Mesothelial cell of epicardium (in vitro differentiated cells): Measurements from ENCODE around the gene ANK2. TPM values are rescaled to one million over a fixed set of nuclear protein-coding genes. Genes with fewer than 3 reads are reported as not detected.
"Not testable (repeated sequence)": the region's sequence is repeated elsewhere in the genome, so short reads cannot be mapped to it uniquely, and the experiment has no call there.

Experiments
- DNase-seq, 2 experiments: peaks; one replicate each; pipeline ENCODE4 v3.0.0; 2021; ENCODE audit warnings: low spot score in 2 of 2; ENCODE audit not compliant: unreplicated experiment in 2 of 2
- H3K27ac Mint-ChIP-seq: 2 replicates; pipeline ENCODE4 v1.8.0; 2021; ENCODE audit warnings: mixed read lengths
- H3K27me3 Mint-ChIP-seq: 2 replicates; pipeline ENCODE4 v1.8.0; 2021; ENCODE audit warnings: low read depth, mixed read lengths
- H3K36me3 Mint-ChIP-seq: 2 replicates; pipeline ENCODE4 v1.8.0; 2021; ENCODE audit warnings: mixed read lengths
- H3K4me1 Mint-ChIP-seq: 2 replicates; pipeline ENCODE4 v1.8.0; 2021; ENCODE audit warnings: mixed read lengths
- H3K4me3 Mint-ChIP-seq: 2 replicates; pipeline ENCODE4 v1.8.0; 2021; ENCODE audit warnings: mild to moderate bottlenecking, moderate library complexity, mixed read lengths
- H3K9me3 Mint-ChIP-seq: 2 replicates; pipeline ENCODE4 v1.8.0; 2021; ENCODE audit warnings: mixed read lengths
- total RNA-seq: library from RNA; stranded (reverse); gene quantifications from 3 replicates; pipeline ENCODE4 v1.2.1, GENCODE V29; 2021
- TF ChIP-seq, protein P1 (sequence below): fragments of 200-600 bp; sonication (generic); IDR thresholded peaks from one replicate; pipeline ENCODE4 v1.5.0; 2021; ENCODE audit warnings: antibody characterized with exemption; ENCODE audit not compliant: unreplicated experiment

ANK2 gene
- total RNA-seq, 1 donor from 2014 or later = 9.2 TPM

DNA sequence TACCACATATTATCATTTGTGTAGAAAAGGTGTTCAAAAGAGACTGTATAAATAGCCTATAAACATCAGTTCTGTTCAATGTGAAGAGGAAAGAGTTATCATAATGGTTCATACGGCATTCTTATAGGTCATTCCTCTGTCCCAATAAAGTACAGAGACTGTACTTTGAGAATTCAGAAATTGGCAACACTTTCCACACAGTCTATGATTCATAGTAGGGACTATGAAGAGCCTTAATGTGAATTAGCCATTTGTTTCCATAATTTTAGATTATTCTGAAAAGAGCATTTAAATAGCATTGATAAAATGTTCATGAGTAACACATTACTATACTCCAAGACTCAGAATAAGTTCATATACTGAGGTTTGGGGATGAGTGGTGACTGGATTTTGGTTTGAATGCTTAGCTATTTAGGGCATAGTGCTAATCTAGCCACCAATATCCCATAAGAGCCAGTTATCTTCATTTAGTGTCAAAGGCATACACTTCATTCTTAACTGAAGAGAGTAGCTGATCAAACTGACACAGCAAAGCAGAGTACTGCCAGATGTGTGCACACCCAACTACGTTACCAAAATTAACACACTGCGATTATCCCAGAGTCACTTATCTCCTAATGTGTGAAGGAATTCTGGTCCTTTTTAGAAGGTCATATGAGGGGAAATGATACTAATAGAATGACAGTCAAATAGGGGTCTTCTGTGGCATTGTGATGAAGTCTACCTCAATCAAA is 10.2 kb downstream of the ANK2 start:
- H3K36me3 Mint-ChIP-seq = no peaks in the 10 kb centered on the region
- H3K27me3 Mint-ChIP-seq = no peaks in the 10 kb centered on the region
- DNase-seq = no peak
- TF ChIP-seq, protein P1, sequence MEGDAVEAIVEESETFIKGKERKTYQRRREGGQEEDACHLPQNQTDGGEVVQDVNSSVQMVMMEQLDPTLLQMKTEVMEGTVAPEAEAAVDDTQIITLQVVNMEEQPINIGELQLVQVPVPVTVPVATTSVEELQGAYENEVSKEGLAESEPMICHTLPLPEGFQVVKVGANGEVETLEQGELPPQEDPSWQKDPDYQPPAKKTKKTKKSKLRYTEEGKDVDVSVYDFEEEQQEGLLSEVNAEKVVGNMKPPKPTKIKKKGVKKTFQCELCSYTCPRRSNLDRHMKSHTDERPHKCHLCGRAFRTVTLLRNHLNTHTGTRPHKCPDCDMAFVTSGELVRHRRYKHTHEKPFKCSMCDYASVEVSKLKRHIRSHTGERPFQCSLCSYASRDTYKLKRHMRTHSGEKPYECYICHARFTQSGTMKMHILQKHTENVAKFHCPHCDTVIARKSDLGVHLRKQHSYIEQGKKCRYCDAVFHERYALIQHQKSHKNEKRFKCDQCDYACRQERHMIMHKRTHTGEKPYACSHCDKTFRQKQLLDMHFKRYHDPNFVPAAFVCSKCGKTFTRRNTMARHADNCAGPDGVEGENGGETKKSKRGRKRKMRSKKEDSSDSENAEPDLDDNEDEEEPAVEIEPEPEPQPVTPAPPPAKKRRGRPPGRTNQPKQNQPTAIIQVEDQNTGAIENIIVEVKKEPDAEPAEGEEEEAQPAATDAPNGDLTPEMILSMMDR = no peak
- no peak overlapping the region for H3K4me3 Mint-ChIP-seq
- no peaks in the 10 kb centered on the region for H3K9me3 Mint-ChIP-seq
- no peak overlapping the region for H3K27ac Mint-ChIP-seq
- peaks cover 9% of the 10 kb centered on the region for H3K4me1 Mint-ChIP-seq

DNA sequence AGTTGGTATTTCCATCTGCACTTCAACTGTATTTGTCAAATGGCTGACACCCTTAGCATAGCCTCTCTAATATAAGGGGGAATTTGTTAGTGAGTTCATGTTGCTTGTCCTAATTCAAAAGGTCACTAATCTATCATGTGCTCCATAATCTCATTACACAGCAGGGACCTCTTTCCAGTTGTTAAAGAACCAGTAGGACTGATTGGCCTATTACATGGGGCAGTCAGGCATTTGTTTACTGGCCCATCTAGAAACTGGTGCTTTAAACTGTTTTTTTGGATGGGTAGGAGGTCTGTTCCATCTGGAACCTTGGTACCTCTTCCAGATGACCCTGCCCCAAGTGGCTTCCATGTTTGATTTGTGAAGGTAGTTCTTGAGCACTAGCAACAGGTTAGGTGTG is 11.4 kb downstream of the ANK2 start:
- DNase-seq = no peak
- Mint-ChIP-seq H3K9me3 (no peaks in the 10 kb centered on the region), H3K36me3 (no peaks in the 10 kb centered on the region), H3K27me3 (peaks cover 3% of the 10 kb centered on the region), H3K4me3 (no peak overlapping the region), H3K4me1 (peaks cover 9% of the 10 kb centered on the region), H3K27ac (no peak overlapping the region)
- TF ChIP-seq, protein P1 = no peak

DNA sequence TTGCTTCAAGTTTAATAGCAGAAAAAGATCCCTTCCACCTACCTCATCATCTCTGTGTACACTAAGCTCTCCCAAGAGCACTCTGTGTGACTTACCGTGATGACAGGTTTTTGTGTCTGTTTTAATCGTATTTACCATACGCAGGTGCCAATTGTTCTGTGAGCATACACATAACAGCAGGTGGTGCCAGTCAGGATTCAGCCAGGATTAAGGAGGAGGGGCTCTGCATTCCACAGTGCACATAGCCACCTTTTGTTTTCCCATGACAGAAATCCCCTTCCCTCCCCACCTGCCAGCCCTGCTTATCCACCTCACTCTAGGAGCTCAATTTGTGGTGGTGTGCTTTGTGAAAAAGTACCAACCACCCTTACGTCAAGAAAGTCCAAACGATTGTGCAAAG is 14.8 kb downstream of the ANK2 start:
- peaks cover 9% of the 10 kb centered on the region for H3K4me1 Mint-ChIP-seq

DNA sequence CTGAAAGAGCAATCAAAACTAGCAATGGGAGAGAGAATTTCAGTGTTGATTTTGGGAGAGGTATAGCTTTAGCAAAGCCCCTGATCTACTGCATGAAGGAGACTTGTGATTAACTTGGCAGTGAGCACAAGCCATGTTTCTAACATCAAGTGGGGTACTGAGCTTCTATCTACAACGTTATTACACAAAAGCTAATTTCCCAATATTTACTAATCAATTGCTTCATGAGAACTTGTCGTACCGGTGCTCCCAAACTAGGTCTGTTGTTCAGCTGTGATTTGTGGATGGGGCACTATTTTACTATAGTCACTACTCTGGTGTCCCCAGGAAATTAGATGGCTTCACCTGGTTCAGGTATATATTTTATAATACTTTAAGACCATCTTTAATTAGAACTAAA is 16.2 kb downstream of the ANK2 start:
- Mint-ChIP-seq H3K27ac (no peak overlapping the region), H3K4me1 (peaks cover 9% of the 10 kb centered on the region), H3K4me3 (no peak overlapping the region)

More for the DNA sequence above, 14.8 kb downstream of the ANK2 start:
- DNase-seq = no peak
- Mint-ChIP-seq H3K9me3 (no peaks in the 10 kb centered on the region), H3K36me3 (no peaks in the 10 kb centered on the region), H3K4me3 (no peak overlapping the region), H3K27me3 (peaks cover 14% of the 10 kb centered on the region), H3K27ac (no peak overlapping the region)
- TF ChIP-seq, protein P1 = no peak

DNA sequence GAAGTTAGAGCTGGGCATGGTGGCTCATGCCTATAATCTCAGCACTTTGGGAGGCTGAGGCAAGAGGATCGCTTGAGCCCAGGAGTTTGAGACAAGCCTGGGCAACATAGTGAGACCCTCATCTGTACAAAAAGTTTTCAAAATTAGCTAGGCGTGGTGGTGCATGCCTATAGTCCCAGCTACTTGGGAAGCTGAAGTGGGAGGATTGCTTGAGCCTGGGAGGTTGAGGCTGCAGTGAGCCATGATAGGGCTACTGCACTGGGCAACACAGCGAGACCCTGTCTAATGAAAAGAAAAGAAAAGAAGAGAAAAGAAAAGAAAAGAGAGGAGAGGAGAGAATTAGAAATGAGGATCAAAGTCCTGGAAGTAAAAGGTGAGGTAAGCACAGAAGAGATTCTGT is 19.3 kb downstream of the ANK2 start:
- H3K9me3 Mint-ChIP-seq = not testable (repeated sequence)
- peaks cover 18% of the 10 kb centered on the region for H3K27me3 Mint-ChIP-seq

More for the DNA sequence above, 16.2 kb downstream of the ANK2 start:
- no peak for DNase-seq
- no peaks in the 10 kb centered on the region for H3K9me3 Mint-ChIP-seq
- peaks cover 14% of the 10 kb centered on the region for H3K27me3 Mint-ChIP-seq
- TF ChIP-seq, protein P1 = no peak
- no peaks in the 10 kb centered on the region for H3K36me3 Mint-ChIP-seq

DNA sequence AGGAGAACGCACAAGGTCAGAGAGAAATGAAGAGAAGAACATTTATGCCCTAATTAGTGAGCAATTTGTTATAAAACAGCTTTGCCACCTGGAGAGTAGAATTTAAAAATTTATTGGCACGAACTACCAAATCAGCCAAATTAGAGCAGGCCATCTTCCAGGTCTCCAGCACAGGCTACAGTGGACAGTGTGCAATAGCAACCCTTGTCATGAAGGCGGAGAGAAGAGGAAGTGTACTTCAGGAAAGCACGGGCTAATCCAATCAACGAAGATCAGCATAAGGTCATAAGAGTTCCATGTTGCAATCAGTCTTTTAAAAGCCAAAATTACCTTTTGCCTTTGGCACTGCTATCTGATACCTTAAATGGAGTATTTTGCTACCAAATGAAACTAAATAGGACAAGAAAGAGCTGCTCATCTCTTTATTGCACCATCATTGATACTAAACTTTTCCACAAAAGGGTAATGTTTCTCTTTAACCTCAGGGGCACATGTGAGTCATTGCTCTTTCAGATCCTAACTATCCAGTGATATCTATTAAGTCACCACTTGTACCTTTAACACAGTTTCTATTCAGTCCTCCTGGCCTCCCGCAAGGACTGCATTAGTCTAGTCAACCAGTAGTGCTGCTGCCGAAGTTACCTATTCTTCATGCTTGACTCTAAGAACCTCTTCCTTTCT is 19.9 kb downstream of the ANK2 start:
- Mint-ChIP-seq H3K9me3 (no peaks in the 10 kb centered on the region), H3K27ac (no peak overlapping the region), H3K4me1 (no peaks in the 10 kb centered on the region), H3K36me3 (no peaks in the 10 kb centered on the region), H3K27me3 (peaks cover 18% of the 10 kb centered on the region), H3K4me3 (no peak overlapping the region)
- TF ChIP-seq, protein P1 = no peak
- DNase-seq = no peak

More for the DNA sequence above, 19.3 kb downstream of the ANK2 start:
- not testable (repeated sequence) for H3K36me3 Mint-ChIP-seq, H3K4me3 Mint-ChIP-seq, H3K4me1 Mint-ChIP-seq, H3K27ac Mint-ChIP-seq, DNase-seq
